Measurements from ENCODE around the gene STOX1.
"Not testable (repeated sequence)": the region's sequence is repeated elsewhere in the genome, so short reads cannot be mapped to it uniquely, and the experiment has no call there.

Gene STOX1

DNA sequence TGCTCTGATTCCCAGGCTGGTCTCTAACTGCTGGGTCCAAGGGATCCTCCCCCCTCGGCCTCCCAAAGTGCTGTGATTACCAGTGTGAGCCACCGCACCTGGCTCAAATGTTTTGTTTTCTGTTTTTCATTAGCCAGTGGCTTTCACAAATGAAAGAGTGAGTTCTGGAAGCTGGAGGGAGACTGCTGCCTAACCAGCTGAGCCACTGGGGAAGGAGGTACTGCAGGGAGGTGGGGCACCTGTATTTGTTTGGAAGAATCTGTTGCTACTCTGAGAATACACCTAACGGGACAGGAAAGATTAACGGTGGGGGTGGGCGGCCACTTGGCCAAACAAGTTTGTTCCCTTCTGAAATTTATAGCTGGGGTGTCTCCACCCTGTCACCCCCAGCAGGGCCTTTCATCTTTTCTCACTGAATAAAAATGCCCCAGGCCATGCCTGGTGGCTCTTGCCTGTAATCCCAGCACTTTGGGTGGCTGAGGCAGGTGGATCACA, 4.7 kb downstream of the STOX1 start:
- DNase-seq = no peak

DNA sequence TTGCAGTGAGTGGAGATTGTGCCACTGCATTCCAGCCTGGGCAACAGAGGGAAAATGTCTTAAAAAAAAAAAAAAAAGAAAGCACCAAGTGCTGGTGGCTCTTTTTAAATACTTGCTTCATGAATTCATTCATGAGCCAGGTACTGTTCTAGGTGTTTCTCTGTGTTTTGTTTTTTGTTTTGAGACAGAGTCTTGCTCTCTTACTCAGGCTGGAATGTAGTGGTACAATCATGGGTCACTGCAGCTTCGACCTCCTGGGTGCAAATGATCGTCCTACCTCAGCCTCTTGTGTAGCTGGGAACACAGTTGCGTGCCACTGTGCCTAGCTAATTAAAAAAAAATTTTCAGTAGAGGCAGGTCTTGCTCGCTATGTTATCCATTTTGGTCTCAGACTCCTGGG, 5.3 kb downstream of the STOX1 start:
- DNase-seq = no peak

DNA sequence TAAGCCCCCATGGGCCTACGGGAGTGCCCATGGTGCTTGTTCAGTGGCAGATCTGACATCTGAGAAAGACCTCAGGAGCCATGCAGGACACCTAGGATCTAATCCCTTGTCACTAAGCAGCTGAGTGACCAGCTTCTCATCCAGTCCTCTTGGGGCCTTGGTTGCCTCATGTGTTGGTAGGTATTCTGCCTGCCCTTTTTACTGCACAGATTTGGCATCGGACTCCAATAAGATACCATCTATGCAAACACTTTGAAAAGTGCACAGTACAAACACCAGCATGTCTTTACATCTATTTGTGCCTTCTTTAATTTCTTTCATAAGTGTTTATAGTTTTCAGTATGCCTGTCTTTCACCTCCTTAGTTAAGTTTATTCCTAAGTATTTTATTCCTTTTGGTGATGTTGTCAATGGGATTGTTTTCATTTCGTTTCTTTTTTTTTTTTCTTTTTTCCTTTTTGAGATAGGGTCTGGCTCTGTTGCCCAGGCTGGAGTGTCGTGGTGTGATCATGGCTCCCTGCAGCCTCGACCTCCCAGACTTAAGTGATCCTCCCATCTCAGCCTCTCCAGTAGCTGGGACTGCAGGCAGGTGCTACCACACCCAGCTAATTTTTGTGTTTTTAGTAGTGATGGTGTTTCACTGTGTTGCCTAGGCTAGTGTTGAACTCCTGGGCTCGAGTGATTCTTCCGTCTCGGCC, 10.4 kb downstream of the STOX1 start:
- DNase-seq = no peak

DNA sequence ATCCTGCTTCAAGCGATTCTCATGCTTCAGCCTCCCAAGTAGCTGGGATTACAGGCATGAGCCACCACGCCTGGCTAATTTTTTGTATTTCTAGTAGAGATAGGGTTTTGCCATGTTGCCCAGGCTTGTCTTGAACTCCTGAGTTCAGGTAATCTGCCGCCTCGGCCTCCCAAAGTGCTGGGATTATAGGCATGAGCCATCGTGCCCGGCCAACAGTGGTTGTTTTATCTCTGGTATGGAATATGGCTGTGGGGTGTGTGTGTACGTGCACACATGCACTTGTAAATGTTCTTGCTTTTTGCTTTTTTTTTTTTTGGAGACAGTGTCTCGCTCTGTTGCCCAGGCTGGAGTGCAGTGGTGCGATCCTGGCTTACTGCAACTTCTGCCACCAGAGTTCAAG, 13.3 kb downstream of the STOX1 start:
- not testable (repeated sequence) for DNase-seq

DNA sequence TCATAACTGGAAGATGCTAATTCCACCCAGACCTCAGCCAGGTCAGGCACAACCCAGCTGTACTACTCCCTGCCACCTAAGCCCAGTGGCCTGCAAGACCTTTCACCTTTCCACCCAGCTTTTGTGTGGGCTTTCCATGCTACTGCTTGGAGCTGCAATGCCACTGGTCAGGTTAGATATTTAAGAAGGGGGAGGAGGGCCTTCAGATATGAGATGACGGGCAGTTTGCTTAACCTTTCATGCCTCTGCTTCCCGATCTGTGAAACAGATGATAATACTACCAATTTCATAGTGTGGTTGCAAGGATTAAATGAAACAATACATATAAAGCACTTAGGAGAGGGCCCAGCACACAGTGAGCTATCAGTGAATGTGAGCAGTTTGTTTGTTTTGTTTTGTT, 20.9 kb downstream of the STOX1 start:
- no peak for DNase-seq

DNA sequence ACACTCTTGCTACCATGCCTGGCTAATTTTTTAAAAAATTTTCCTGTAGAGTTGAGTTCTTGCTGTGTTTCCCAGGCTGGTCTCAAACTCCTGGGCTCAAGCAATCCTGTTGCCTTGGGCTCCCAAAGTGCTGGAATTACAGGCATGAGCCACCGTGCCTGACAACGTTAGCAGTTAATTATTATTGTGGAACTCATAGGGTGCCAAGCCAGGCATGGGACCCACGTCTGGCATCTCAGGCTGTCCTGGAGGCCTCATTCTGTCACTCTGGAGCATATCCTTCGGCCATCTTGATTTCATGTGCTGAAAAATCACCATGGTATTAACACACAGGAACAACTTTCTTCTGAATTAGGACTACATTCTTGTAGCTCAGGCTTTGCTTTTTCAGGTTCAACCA, 21.5 kb downstream of the STOX1 start:
- DNase-seq = no peak

DNA sequence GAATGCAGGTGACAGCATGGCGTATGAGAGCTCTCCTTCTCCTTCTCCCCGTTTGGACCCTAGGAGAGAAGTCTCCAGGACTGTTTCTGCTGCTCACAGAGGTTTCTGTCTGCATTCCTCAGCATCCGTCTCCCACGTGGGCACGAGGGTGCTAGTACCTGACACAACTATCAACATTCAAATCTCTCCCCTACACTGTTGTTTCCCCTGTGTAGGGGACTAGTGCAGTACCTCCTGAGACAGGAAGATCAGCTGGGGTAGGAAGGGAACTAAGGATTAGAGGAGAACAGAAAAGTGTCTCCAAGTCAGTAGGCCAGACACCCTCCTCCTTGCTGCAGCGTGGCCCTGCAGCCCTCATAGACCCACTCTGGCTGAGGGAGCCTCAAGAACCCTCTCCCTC, 29.0 kb downstream of the STOX1 start:
- no peak for DNase-seq

DNA sequence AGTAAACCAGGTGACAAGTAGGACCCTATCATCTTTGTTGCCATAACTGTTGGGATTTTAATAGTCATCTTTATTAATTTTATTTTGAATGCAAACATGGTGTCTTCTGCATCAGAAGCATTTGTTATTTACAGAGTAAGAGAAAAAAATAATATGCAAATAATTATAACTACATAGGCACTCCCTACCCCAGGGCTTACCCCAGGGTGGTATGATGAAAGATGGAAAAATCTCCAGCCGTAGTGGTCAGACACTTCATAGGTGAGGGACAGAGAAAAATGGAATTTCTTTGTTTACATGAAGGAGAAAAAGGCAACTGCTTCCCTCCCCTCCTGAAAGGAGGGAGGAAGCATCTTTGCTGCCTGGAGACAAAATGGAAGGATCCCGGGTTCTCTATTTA, 29.7 kb downstream of the STOX1 start:
- no peak for DNase-seq

DNA sequence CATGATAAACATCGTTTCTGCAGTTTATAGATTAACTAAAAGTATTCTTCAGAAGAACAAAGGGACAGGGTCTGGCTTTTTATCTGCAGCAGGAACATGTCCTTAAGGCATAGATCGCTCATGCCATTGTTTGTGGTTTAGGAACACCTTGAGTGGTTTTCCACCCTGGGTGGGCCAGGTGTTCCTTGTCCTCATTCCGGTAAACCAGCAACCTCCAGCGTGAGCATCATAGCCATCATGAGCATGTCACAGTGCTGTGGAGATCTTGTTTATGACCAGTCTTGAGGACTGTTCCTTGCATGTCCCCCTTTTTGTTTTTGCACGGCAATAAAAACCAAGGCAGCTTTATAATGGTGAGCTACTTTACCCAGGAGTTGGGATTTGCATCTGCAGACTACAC, 33.9 kb downstream of the STOX1 start:
- DNase-seq = no peak

DNA sequence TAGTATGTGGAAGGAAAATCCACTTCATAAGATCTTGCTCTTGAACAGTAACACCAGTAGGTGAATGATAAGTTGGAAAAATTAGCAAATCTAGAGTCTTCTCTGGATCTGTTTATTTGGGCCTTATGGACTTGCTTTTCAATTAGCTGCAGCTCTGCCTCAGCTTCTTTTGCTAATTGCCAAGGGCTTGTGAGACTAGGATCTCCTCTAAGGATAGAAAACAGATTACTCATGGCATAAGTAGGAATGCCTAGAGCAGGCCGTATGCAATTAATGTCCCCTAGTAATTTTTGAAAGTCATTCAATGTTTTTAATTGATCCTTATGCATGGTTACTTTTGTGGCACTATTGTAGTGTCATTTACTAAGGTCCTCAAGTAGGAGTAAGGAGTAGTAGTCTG, 37.3 kb downstream of the STOX1 start:
- no peak for DNase-seq

DNA sequence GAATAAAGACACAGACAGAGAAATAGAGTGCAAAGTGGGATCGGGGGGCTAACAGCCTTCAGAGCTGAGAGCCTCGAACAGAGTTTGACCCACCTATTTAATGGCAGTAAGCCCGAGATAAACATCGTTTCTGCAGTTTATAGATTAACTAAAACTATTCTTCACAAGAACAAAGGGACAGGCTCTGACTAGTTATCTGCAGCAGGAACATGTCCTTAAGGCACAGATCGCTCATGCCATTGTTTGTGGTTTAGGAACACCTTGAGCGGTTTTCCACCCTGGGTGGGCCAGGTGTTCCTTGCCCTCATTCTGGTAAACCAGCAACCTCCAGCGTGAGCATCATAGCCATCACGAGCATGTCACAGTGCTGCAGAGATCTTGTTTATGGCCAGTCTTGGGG, 40.8 kb downstream of the STOX1 start:
- not testable (repeated sequence) for DNase-seq

DNA sequence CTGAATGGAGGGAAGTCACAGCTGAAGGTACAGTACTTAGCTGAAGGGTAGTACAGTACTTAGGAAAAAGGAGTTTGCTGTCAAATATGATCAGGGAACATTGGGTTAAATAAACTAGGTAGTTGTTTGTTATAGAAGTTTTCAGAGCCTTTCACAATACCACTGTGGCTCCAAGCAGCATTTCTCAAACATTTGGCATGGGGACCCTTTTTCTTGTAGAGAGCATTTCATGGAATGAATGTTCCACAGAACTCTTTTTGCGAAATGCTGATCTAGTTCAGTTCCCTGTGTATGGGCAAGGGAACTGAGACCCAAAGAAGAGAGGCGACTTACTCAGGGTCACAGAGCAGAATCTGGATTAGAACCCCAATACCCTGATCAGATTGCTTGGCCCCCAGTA, 42.3 kb downstream of the STOX1 start:
- no peak for DNase-seq

DNA sequence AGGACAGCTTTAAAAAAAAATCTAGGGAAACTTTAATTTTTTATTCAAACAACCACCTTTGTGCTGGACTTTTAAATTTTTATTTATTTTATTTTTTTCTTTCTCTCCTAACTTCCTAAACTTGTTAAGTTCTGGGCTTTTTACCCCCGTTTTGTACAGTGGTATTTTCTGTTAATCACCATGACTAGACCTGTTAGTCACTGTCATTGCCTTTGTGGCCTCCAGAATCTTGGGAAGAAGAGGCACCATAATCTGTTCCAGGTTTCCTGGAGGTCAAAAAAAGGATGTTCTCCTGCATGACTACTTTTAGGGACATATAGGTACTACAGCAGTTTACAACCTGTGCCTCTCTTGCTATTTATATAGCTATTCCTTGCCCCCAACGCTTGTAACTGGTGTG, 42.7 kb downstream of the STOX1 start:
- no peak for DNase-seq

DNA sequence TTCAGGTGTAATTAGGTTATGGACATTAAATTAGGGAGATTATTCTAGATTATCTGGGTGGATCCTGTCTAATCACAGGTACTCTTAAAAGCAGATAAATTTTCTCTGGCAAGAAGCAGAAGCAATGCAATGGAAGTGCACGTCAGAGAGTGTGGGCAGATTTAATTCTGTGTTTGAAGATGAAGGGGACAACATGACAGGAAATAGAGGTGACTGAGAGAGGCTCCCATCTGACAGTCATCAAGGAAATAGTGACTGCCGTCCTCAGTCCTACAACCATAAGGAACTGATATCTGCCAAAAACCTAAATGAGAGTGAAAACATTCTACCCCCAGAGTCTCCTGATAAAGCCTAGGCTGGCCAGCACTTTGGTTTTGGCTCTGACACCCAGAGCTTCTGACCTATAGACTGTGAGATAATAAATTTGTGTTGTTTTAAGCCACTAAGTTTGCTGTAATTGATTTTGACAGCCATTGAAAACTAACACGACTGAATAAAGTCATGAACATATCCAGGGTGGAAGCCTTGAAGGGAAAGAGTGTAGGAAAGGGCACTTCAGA, 43.3 kb downstream of the STOX1 start:
- no peak for DNase-seq

DNA sequence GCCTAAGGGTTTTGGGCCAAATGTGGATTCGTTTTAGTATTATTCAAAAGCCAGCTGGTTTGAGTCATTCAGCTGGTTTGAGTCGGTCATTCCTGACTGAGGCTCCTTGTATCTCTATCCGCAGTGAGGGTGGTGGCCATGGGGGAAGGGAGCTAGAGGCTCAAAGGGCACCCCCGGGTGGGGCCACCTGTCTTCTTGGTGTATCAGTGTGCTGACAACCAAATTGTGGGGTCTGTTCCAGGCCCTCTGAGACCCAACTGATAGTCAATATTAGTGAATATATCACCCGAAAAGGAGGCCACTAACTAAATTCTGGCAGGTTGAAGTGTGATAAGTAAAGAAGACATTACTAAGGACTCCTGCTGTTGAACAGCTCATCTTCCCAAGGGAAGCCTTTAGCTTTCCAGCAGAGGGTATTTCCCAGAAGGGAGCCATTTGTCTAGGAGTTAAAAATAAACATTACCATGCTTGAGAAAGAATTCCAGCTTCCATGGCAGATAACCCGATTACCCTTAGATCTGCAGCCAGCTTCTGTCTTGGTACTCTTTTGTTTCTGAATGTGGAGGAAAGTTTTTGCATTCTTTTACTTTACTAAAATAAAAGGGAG, 43.9 kb downstream of the STOX1 start:
- DNase-seq = no peak

DNA sequence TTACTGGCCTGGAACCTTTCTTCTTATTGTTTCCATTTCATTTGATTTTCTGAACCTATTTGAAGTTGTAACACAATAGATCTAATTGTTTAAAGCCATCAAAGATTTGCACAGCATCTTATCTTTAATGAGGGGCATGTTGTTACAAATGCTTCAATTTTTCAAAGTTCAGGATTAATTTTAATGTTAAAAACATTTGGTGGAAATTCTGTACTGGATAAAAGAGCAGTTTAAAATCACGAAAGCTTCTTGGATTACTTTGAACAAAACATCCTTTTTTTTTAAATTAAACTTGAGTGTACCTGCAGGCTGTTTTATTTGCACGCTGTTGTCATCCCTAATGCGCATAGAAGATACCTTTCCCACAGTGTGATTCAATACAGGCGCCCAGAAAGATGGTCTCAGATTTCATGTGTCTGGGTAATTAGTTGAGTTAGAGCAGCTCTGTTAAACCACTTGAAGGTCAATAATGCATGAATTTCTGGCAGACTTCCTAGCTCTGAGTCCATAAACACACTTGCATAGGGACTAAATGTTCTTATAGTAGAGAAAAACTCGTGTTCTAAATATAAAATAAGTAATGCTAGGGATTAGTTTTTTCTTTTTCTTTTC, 44.5 kb downstream of the STOX1 start:
- peak; percentile 95 for DNase-seq

DNA sequence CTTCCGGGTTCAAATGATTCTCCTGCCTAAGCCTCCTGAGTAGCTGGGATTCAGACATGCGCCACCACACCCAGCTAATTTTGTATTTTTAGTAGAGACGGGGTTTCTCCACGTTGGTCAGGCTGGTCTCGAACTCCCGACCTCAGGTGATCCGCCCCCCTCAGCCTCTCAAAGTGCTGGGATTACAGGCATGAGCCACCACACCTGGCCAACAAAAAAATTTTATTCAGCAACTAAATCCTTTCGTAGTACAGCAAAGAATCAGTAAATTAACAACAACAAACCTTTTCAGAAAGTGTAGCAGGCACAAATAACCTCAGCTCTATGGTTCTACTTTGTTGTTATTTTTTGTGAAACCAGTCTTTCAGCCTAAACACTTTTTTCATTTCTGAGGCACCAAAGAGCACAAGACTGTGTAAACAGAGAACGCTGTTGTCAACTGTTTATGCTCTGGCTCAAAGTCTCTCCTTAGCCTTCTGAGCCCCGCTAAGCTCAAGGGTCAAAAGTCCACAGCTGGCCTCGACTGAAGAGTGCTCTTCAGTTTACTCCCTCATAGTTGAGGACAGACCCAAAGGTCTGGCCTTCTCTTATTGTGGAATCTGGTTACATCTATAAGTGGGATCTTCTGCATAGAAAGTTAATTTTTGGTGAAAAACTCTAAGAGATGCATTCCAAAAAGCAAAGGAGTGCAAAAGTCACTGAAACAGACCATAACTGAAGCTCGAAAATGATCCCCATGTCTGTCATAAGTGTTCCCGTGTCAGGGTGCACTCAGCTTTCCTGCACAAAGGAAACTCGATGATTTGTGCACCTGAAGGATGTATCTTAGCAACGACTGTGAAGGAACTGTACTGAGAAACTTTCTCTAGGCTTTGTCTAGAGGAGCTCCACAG, 49.2 kb downstream of the STOX1 start:
- no peak for DNase-seq

DNA sequence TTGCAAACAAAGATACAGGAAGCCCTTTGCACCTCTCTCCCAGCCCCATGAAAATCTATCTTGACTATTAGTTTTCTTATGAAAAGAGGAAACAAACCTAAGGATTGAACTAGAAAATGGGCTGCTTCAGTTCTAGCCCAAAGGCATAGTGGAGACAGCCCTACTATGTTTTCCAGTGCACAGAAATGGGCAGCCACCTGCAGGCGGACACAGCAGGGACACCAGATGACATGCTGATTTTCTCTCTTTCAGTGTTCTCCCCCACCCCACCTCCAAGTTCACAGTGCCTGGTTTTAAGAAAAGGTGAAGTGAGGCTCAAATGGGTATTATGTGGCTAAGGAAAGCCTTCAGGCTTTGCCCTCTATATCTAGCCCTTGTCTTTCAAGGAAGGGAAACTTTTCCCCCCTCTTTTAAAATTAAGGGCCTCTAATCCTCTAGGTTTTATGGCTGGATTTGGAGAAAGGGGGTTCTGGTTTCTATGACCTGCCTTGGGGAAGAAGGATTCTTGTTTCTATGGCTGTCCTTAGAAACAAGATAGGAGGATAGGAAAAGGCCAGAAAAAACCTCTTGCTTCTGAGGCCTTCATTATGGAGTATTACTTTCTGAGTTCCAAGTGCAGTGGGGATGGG, 50.3 kb downstream of the STOX1 start:
- no peak for DNase-seq

DNA sequence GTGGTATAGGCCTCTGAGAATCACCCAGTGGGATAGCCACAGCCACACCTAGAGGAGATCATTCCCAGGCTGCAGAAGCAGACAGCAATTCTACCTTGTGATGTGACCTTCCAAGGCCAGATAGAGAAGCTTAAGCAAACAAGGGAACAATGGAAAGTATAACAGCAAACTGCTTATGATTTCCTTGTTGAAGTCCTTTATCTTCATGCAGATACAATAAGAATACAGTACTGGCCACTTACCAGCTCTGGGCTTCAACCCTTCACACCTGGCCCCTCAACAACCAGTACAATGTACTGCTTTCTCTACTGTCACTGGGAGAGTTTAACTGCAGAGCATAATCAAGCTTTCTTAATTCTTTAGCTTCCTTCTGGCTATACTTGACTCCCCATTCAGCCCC, 51.2 kb downstream of the STOX1 start:
- no peak for DNase-seq

DNA sequence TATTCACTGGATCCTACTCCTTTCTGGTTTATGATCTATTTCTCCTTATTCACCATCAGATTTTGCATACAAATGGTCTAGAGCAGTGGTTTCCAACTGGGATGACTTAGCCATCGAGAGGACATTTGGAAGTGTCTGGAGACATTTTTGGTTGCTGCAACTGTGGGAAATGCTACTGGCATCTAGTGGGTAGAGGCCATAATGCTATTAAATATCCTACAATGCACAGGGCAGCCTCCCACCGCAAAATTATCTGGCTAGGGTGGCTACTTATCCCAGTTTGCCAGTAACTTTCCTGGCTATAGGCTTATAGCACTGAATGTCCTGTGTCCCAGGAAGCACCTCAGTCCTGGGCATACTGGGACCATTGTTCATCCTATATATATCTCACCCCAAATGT, 52.3 kb downstream of the STOX1 start:
- DNase-seq = no peak

DNA sequence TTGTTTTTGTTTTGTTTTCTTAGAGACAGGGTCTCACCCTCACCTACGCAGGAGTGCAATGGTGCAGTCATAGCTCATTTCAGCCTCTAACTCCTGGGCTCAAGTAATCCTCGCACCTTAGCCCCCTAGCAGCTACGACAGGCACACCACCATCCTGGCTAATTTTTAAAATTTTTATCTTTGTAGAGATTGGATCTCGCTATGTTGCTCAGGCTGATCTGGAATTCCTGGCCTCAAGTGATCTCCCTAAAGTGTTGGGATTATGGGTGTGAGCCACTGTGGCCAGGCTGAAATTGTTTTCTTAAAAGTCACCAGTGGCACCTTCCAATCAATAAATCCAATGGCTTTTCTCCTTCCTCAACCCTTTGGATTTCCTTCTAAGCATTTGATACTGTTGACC, 52.9 kb downstream of the STOX1 start:
- DNase-seq = no peak

DNA sequence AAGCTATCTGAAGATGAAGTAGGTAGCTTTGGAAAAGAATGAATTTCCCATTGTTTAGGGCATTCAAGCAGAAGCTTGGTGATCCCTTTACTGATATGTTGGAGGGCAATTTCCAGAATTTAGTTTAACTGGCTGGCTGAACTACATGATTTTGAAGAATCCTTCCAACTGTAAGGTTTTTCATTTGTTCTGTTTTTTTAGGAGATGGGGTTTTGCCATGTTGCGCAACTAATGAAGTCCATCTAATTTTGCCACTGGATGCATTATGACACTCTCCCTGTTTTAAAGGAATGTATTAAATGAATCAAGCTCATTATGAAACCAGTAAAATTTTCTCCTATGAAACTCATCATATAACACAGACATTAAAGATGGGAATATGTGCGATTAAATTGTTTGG, 67.7 kb downstream of the STOX1 start:
- no peak for DNase-seq

DNA sequence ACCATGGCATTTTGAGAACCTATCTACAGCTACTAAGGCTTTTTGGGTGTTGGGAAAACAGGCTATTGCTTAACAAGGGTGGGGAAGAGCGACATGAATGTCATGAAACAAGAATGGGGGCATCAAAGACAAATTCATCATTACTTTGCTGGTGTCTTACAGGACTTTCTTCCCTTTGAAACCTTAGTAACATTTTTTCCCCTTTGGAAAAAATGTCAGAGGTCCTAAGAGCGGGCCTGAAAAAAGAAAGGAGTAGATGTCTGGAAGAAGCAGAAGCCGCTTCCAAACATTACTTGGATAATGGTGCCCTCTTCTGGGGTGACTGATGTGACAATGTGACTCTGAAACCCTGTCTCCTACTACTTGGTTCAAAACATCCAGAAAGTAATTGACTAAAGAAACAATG, 70.0 kb downstream of the STOX1 start:
- DNase-seq = peak; percentile 70
